HG03439 (cell line): ENCODE data around the gene CSK.

Experiments used
- ATAC-seq: cut with Tn5 transposase; IDR thresholded peaks from one replicate; pipeline ENCODE4 v1.9.1; 2021; ENCODE audit warnings: mild to moderate bottlenecking, moderate library complexity; ENCODE audit not compliant: unreplicated experiment

Gene CSK

GRCh38 chr15:74799856-74800558, 18.1 kb downstream of the CSK start:
- ATAC-seq: peak; percentile 66

GRCh38 chr15:74800559-74801094, 18.7 kb downstream of the CSK start:
- ATAC-seq: no peak

- ATAC-seq: no peak
Observed at GRCh38 chr15:74801311-74801997, 19.6 kb downstream of the CSK start.

GRCh38 chr15:74802290-74802689, 20.4 kb downstream of the CSK start:
- ATAC-seq: no peak

GRCh38 chr15:74802862-74803447, 21.1 kb downstream of the CSK start:
- no peak for ATAC-seq

GRCh38 chr15:74804935-74805334, 23.1 kb downstream of the CSK start:
- ATAC-seq: no peak

- ATAC-seq: no peak
Observed at GRCh38 chr15:74807282-74807681, 25.4 kb downstream of the CSK start.

GRCh38 chr15:74808078-74808839, 26.4 kb downstream of the CSK start:
- ATAC-seq: no peak

GRCh38 chr15:74808840-74809229, 27.0 kb downstream of the CSK start:
- no peak for ATAC-seq

GRCh38 chr15:74809242-74809641, 27.4 kb downstream of the CSK start:
- no peak for ATAC-seq

GRCh38 chr15:74809956-74810355, 28.1 kb downstream of the CSK start:
- ATAC-seq: no peak

- no peak for ATAC-seq
Observed at GRCh38 chr15:74812533-74812932, 30.7 kb downstream of the CSK start, which contains the start of gene LMAN1L. LMAN1L (plus strand) TSS chr15:74812835; CDS start chr15:74812855, 20 bp downstream.

GRCh38 chr15:74815121-74815934, 33.4 kb downstream of the CSK start:
- ATAC-seq: no peak

- no peak for ATAC-seq
Observed at GRCh38 chr15:74815961-74816360, 34.1 kb downstream of the CSK start.

GRCh38 chr15:74816624-74817369, 34.9 kb downstream of the CSK start:
- ATAC-seq: no peak

- ATAC-seq: no peak
Observed at GRCh38 chr15:74817370-74817737, 35.5 kb downstream of the CSK start.

GRCh38 chr15:74820056-74820455, 38.2 kb downstream of the CSK start:
- no peak for ATAC-seq

GRCh38 chr15:74821091-74821789, 39.4 kb downstream of the CSK start:
- no peak for ATAC-seq

GRCh38 chr15:74821790-74822158, 39.9 kb downstream of the CSK start:
- no peak for ATAC-seq
